IPS-18c (cell line): ENCODE data around the gene TMIGD3.
A peak's percentile ranks its signal among the peaks of the same experiment; 100 is the strongest.

Experiments used
- H3K4me3 ChIP-seq: 2 replicates; pipeline ENCODE4 v1.7.0; 2013; ENCODE audit warnings: low read depth, mild to moderate bottlenecking, low read length, moderate library complexity; ENCODE audit not compliant: insufficient read depth
- H3K9me3 ChIP-seq: one replicate; pipeline ENCODE4 v1.6.1; 2013; ENCODE audit warnings: mild to moderate bottlenecking, low read length, moderate library complexity; ENCODE audit not compliant: control insufficient read depth, insufficient read depth

Gene TMIGD3

DNA sequence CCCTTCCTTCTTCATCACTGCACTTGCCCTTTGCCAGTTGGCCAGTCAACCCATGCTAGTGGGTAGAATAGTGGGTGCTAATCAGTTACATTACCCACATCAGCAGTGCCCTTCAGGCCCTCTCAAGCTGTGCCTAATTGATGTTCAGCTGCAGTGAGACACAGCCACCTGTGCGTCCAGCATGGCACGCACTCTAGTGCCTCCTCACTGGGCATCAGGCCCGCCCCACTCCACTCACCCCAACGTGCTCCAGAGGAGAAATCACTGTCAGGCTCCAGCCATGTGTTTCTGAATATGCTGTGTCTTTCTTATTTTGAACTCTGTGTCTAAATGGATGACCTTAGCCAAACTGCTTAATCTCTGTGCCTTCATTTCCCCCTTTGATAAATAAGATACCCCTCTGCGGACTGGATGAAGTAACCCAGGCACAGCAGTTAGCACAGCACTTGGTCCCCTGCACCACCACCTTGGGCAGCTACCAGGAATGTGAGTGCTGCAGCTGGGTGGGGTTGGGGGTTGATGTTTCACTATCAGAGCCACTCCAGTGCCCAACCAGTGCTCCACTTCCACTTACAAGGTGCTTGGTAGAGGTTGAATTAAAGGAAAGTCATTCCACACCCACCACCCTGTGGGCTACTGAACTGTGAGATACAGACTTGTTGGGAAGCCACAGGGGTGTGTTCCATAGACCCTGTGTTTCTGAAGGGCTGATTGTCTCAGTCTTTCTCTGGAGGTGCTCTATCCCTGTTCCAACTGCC is 8.9 kb upstream of the TMIGD3 start:
- Histone ChIP-seq H3K9me3 (no peaks in the 10 kb centered on the region), H3K4me3 (no peak overlapping the region)

DNA sequence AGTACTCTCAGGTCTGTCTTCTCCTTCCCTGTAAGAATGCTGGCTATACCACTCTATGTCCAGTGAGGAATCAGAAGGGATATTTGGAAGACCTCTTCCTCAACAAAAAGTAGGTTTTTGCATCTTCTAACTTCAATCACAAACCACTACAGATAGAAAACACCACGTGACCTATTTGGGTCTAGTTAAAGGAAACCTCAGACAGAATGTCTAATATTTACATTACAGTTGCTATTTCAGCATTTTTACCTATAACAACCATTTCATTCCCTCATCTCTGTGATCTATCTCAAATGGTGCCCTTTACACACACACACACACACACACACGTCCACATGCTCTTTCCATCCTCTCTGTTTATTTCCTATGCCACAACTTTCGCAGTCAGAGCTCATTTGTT is 7.9 kb upstream of the TMIGD3 start:
- Histone ChIP-seq H3K4me3 (no peak overlapping the region), H3K9me3 (no peaks in the 10 kb centered on the region)

DNA sequence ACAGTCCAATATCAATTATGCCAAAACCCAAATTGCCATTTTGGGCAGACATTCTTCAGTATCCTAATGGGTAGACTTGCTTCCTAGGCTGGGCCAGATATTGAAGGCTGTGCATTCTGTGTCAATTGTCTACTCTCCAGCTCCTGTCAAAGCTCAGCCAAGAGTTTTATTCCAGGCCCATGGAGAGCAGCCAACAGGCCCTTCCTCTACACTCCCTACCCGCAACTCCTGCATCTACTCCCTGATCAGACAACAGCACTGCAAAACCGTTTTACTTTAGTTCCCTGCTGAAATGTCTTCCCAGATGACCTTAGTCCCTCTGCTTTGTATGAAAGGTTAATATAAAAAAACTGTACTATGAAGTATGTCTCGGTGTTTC is 6.6 kb upstream of the TMIGD3 start:
- Histone ChIP-seq H3K4me3 (no peak overlapping the region), H3K9me3 (no peaks in the 10 kb centered on the region)

DNA sequence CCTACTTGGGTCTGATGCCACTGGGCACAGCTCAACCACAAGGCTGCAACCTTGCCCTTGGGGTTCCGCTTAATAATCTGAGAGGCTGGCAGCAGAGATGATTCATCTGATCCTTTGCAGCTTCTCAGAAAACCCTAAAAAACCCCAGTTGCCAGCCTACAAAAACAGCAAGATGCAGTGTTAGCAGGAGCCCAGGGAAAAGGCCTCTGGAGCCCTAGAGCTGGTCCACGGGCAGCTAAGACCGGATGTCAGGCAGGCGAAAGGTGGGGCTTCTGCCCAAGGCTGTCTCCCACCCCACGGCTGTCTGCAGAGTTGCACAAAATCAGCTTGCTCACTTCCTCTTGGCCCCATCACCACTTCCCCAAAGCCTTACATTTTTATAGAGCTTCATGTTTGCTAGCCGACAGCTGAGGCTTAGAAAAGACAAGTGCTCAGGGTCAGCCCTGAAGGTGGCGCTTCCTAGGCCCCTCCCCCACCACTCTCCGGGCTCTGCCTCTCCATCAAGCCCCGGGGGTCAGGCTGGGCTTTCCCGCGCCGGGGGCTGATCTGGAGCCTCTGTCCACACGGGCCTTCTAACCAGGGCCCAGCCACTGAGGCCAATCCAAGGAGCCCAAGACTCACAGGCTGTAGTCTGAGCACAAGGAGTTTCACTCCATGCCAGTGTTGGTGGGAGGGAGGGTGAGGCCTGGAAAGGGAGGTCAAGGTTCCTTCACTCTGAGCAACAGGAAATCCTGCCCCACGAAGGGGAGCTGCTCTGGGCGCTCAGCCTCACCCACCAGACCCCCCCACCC is 4.2 kb upstream of the TMIGD3 start:
- Histone ChIP-seq H3K9me3 (no peaks in the 10 kb centered on the region), H3K4me3 (peak overlapping the region; percentile 16; the same call in 1 of the 2 replicates)

DNA sequence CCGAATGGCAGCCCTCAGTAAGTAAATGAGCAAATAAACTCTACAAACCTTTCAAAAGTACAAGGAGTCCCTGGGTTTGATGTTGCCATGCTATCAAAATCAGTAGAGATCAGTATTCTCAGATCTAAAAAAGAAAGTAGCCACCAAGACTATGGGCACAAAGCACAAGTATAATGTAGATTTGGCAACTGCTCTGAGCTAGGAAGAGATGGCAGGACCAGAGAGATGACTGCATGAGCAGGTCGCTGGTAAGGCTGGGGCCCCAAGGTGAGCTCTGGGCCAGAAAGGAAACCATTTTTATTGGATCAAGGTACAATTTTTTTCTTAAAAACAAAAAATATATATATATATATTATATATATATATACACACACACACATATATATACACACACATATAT is 3.1 kb upstream of the TMIGD3 start:
- no peak overlapping the region for H3K4me3 ChIP-seq
- H3K9me3 ChIP-seq = no peaks in the 10 kb centered on the region

DNA sequence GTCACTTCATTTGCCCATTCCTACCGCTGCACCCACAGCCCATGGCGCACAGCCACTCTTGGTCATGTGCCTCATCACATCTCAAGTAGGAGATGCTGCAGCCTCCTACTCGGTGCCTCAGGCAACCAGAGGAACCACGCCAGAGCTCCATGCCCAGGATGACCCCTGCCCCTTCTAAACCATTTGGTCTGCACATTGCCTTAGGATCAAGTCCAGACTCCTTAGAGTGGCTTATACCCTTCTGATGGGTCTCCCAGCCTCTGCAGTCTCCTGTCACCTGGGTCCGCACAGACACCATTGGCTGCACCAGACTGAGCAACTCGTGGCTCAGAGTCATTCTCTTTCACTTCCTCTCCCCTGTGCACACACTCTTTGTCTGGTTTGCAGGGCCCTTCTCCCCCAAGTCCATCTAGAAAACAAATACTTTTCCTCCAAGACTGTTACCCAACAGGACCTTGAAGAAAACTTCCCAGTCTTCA is 2.2 kb upstream of the TMIGD3 start:
- no peak overlapping the region for H3K4me3 ChIP-seq
- H3K9me3 ChIP-seq = no peaks in the 10 kb centered on the region

DNA sequence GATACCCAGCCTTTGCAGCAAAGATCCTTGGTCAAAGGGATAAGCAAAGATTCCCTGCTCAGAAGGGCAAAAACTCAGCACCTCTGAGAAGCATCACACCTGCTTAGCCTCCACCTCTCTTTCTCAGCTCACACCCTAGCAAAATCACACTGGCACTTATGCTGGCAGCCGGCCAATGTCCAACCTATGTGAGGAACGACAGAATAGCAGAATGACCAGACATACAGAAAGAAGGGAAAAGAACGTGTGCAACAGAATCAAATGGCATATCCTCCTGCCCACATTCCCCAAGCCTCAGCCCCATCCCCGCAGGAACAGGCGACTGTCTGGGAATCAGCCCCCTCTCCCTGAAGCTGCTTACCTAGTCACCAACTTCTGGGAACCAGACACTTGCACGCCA is 664 bp upstream of the TMIGD3 start:
- no peak overlapping the region for H3K4me3 ChIP-seq
- no peaks in the 10 kb centered on the region for H3K9me3 ChIP-seq

DNA sequence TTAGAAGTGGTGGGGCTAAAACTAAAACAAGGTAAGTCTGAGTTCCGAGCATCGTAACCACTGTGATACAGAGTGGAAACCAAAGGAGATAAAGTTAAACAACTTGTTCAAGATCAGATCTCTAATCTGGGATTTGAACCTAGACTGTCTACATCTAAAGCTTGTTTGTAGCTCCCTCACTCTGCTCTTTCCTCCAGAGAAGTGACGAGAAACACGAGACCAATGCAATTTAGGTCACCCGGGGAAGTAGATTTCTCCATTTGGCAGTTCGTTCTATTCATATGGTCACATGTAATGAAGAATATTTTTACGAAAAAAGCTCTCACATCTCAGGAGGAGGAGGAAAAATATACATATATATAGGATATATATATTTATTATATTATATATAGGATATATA is 1.8 kb downstream of the TMIGD3 start:
- Histone ChIP-seq H3K4me3 (no peak overlapping the region), H3K9me3 (no peaks in the 10 kb centered on the region)

DNA sequence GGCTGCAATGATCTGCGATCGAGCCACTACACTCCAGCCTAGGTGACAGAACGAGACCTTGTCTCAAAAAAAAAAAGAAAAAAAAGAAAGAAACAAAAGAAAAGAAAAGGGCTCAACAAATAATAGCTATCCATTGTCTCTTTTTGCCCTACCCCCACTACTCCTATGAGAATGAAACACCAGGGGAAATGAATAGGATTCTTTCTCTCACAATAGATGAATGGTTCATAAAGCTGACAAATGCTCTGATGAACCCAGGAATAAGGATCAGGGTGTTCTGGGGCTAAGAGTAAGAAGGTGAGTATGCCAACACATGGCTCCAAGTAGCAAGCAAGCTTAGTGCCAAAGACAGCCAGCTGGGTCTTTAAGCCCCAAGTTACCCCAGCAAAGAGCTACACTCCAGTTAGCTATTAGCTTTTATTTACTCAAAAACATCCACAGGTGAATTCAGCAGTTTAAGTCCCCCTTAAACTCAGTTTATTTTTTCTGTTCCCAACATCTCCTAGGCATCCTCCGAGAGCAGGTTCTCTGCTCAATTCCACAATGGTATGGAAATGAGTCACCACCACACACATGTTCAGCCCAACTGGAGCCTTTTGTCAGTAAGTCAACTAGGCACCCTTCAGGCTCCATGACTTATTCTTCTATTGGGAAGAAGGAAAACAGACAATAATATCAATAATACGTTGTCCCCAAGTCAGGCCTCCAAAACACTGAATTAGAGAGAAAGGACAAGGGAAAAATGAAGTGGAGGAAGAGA is 4.2 kb downstream of the TMIGD3 start:
- Histone ChIP-seq H3K9me3 (no peaks in the 10 kb centered on the region), H3K4me3 (no peak overlapping the region)

DNA sequence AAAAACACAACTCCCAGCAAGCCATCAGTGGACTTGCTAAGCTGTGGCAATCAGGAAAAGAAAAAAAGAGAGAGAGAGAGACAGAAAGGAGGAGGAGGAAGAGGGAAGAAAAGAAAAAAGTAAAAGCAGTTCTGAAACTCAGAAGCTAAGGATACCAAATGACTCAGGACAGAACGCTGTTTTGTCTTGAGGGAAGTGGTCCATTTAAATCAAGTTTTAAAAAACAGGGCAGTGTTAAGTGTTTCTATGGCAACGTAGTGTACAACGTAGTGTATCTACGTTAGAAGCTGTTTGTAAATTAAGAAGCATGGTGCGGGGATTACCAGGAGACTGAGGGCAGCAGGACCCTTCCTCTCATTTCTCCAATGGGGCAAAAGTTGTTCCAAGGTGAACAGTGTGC is 5.8 kb downstream of the TMIGD3 start:
- Histone ChIP-seq H3K9me3 (no peaks in the 10 kb centered on the region), H3K4me3 (no peak overlapping the region)

DNA sequence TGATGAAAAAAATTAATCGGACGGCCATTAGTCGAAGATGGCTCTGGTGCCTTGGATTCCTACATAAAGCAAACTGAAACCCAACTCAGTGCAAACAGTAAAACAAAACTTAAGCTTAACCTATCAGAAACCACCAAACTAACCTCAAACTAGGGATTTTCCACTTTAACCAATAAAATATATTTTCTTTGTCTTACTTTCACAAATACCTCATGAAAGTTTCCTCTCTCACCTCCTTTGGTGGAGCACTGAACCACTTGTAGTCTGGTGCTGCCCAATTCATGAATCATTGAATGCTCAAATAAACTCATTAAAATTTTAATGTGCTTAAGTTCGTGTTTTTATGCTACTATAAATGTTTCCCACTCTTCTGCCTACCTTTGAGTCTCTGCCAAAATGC is 7.0 kb downstream of the TMIGD3 start:
- H3K9me3 ChIP-seq = no peaks in the 10 kb centered on the region
- H3K4me3 ChIP-seq = no peak overlapping the region

DNA sequence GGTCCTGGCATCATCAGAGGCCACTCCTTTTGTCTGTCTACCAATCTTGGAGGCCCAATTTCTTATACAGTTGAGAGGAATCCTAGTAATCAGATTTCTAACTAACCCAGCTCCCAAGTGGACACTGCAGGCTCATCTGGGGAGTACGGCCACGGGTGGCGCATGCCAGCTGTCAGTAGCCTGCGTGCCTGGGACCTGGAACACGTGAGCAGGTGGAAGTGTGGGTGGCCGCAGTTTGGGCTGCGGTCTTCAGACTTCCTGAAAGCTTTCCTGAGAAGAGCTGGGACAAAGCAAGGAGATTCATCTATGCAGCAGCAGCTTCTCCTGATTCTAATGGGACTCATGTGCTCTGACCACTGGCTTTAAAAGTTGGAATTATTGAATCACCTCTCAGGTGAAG is 12.4 kb downstream of the TMIGD3 start:
- no peaks in the 10 kb centered on the region for H3K9me3 ChIP-seq
- H3K4me3 ChIP-seq = no peak overlapping the region

DNA sequence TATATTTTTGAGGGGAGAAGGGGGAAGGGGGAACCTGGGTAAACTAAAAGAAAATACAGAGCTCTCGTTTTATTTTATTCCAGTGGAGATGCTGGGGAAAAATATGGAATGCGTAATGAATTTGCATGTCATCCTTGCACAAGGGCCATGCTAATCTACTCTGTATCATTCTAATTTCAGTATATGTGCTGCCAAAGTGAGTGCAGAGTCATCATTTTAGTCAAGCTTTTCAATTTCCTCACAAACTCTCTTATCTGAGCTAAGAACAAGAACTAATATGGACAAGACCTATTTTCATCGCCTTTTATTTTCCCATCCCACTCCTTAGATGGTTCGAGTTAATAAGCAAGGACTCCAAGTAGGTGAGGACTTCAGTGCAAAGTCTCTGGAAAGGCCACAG is 13.2 kb downstream of the TMIGD3 start:
- Histone ChIP-seq H3K4me3 (no peak overlapping the region), H3K9me3 (no peaks in the 10 kb centered on the region)

DNA sequence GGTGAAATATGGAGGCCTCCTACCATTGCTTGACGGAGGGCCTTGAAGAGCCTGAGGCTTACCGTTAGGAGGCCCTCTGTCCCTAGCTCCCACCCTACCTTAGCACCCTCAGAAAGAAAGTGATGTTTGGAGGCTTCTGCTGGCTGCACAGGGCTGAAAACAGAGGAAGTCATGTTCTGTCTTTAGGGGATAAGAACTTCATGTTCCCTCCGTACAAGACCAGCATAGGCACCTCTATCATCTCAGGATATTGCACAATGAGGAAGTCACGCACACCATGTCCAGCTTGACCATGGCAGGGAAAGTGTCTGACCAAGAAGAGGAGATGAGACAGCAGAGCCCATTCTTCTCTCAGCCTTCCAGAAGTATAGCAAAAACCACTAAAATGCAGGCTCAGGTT is 13.8 kb downstream of the TMIGD3 start:
- H3K9me3 ChIP-seq = no peaks in the 10 kb centered on the region

DNA sequence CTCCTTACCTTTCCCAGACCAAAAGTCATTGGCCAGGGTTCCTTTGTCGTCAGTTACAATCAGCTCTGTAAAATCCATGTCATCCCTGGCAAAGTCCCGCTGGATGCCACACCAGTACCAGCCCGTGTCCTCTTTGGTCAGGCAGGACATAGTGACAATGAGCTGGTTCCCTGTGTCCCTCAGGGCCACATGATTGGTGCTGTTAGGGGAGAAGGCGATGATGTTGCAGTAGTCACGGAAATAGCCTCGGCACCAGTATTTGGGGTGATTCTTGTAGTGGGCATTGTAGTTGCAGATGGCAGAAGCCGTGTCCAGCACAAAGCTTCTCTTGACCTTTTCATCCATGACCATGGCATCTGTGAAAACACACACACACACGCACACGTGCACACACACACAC is 14.8 kb downstream of the TMIGD3 start:
- Histone ChIP-seq H3K4me3 (no peak overlapping the region), H3K9me3 (no peaks in the 10 kb centered on the region)

More for the DNA sequence above, 13.8 kb downstream of the TMIGD3 start:
- no peak overlapping the region for H3K4me3 ChIP-seq

DNA sequence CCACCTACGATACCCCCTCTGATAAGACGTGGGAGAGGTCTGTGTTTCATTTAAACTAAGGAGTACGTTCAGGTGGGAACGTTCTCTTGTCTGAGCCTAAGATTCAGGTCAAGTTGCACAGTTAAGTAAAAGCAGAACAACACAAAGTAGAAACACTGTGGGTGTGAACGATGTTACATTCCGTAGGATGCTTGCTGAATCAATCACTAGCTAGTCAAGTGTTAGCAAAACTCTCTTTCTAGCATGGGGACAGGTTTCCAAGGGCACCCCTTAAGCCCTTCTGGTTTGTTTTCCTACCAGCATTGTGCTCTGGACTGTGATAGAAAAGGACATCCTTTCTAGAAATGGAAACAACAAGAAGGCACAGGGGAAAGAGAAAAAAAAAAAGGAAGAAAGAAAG is 16.3 kb downstream of the TMIGD3 start:
- Histone ChIP-seq H3K9me3 (no peaks in the 10 kb centered on the region), H3K4me3 (no peak overlapping the region)

DNA sequence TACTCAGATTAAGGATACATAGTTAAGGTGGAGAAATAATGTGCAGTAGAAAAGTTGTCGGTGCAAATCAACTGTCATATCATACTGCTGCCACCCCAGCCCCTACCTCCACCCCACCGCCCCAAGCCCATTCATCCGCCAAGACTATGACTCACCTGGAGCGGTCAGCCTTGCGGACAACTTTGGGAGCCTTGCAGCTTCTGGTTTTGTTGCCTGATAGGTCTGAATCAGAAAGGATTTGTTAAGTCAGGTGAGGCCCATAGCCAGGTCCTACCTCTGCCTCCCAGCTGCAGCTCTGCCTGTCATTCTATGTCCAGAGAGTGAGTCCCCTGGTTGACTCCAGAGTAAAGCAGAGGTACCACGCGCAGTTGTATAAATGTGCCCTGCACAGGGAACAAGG is 17.0 kb downstream of the TMIGD3 start:
- Histone ChIP-seq H3K9me3 (no peaks in the 10 kb centered on the region), H3K4me3 (no peak overlapping the region)
